Epithelial cell of esophagus (primary cell): ENCODE results near the gene RHCE.
"Not testable (repeated sequence)": the region's sequence is repeated elsewhere in the genome, so short reads cannot be mapped to it uniquely, and the experiment has no call there.

Source experiments
- DNase-seq: peaks from one replicate; pipeline ENCODE4 v3.0.0; 2010; ENCODE audit warnings: low read depth
- H3K4me3 ChIP-seq: 2 replicates; pipeline ENCODE4 v1.5.1; 2011; ENCODE audit warnings: mild to moderate bottlenecking, low read length, control low read depth
- TF ChIP-seq, protein P1 (sequence below): IDR thresholded peaks from 2 replicates; pipeline ENCODE4 v1.5.1; 2011; ENCODE audit warnings: low read depth, mild to moderate bottlenecking, low read length, control low read depth, inconsistent platforms; ENCODE audit not compliant: insufficient read depth; ENCODE audit errors: missing control alignments

RHCE gene

DNA sequence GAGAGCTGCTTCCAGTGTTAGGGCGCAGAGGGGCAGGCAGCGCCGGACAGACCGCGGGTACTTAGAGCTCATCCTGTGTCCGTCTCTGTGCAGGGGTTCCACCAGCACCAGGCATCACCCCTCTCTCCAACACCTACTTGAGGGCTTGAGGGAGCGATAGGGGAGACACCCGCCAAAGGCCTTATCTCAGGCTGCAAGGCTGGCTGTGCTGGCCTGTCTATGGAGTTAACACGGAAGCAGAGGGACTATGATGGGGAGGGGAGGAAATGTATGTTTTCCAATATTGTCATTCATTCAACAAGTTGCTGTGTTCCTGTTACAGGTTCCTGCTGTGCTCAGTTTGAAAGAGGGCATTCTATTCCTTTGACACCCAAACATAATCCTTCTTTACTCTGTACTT is at the start of gene RHCE:
RHCE (minus strand) TSS at position 111 of the 400 bp plus-strand sequence; CDS start at position 72, 39 bp downstream.
- not testable (repeated sequence) for DNase-seq

DNA sequence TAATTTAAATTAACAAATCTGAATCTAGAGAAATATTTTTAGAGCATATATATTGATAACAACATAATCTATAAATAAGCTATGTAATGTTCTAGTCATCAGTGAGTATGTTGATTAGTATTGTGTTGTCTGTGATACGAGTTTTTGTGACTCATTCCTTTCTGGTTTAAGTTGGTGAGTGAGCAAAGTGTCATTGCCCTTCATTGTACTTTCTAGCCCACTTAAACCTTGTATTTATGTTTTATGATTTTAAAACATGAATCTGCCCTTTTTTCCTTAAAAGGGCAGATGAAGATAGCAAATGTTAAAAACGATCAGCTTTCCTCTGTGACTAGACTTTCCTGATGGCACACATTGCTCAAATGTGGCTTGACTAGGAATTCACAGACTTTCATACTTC is 48.6 kb upstream of the RHCE start:
- TF ChIP-seq, protein P1, sequence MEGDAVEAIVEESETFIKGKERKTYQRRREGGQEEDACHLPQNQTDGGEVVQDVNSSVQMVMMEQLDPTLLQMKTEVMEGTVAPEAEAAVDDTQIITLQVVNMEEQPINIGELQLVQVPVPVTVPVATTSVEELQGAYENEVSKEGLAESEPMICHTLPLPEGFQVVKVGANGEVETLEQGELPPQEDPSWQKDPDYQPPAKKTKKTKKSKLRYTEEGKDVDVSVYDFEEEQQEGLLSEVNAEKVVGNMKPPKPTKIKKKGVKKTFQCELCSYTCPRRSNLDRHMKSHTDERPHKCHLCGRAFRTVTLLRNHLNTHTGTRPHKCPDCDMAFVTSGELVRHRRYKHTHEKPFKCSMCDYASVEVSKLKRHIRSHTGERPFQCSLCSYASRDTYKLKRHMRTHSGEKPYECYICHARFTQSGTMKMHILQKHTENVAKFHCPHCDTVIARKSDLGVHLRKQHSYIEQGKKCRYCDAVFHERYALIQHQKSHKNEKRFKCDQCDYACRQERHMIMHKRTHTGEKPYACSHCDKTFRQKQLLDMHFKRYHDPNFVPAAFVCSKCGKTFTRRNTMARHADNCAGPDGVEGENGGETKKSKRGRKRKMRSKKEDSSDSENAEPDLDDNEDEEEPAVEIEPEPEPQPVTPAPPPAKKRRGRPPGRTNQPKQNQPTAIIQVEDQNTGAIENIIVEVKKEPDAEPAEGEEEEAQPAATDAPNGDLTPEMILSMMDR = no peak
- no peak overlapping the region for H3K4me3 ChIP-seq
- DNase-seq = peak; percentile 71

More for the DNA sequence above, at the start of gene RHCE:
- not testable (repeated sequence) for H3K4me3 ChIP-seq

DNA sequence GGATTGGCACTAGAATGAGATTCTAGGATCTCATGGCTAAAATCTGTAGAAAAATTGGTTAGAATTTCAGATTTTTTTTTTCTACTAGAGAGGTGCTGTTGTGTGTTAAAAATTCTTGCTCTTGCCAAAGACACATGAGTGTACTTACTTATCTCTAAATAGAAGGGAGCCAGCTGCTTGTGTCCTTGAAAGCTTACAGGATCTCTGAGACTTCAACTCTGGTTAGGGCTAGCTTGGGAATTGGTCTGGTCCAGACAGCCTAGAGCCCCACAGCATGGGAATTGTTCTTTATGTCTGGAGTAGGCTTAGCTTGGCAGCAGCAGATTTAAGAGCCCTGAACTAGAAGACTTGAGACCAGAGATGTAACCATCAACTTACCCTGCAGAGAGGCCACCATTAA is 47.4 kb upstream of the RHCE start:
- TF ChIP-seq, protein P1 = no peak
- H3K4me3 ChIP-seq = no peak overlapping the region
- DNase-seq = no peak

DNA sequence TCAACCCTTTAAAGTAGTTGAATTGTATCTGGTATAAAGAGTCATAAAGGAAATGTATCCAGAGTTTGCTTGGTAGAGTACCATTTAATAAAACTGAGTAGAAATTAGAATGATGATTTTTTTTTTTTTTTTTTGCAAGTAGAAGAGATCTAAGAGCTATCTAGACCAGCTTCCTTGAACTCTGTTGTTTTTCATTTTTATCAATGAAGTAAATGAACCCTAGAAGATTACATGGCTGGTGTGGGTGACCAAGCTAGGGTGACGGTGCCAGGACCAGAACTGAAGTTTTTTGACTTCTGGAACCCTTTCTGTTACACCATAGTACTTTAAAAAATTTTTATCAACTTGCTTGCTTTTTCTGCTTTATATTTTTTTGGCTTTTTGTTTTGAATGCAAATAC is 47.0 kb upstream of the RHCE start:
- no peak for DNase-seq

DNA sequence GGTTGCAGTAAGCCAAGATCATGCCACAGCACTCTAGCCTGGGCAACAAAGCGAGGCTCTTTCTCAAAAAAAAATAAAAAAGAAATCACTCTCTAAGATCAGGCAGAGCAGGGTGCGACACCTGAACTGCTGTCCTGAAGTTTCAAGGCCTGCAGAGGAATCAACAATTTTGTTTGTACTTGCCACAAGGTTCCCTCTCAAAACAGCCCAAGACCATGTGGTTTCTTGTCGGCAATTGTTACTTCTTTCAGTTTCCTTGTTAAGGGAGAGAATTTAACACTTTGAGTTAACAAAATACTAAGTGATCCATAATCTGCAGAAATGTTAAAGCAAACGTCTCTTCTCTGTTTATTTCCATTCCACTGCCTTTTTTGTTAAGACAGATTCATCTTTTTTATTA is 46.6 kb upstream of the RHCE start:
- DNase-seq = no peak
- TF ChIP-seq, protein P1 = no peak
- H3K4me3 ChIP-seq = no peak overlapping the region

More for the DNA sequence above, 47.0 kb upstream of the RHCE start:
- TF ChIP-seq, protein P1 = no peak
- no peak overlapping the region for H3K4me3 ChIP-seq

DNA sequence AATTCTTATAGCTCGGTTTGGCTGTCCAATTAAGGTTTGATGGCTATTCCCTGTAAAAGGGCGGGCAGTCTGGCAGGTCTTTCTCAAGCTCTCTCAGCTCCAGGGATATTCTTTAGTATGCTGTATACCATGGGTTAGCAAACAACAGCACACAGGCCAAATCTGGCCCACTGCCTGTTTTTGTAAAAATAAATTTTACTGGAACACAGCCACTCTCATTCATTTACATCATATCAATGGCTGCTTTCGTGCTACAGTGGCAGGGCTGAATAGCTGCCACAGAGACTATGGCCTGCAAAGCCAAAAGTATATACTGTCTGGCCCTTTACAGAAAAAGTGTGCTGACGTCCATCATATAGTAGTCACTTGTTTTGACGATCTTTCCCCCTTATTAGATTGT is 42.1 kb upstream of the RHCE start:
- no peak for DNase-seq

DNA sequence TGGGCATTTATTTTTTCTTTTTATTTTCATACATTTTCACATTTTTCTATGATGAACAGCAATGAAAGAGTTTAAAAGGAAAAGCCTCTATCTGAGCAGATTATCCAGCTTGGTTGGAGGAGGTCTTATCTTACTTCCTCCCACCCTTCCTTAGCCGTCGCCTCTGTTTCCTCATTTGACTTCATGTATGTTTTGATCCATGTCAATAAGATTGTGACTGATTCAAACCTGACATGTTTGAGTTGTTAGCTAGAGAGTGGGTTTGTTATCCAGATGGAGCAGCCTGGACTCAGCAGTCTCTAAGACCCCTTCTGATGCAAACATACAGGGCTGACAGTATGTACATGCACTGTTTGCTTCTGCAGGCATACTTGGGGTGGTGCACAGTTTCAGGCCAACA is 41.2 kb upstream of the RHCE start:
- DNase-seq = no peak
- TF ChIP-seq, protein P1 = no peak
- H3K4me3 ChIP-seq = no peak overlapping the region

More for the DNA sequence above, 42.1 kb upstream of the RHCE start:
- TF ChIP-seq, protein P1 = no peak
- H3K4me3 ChIP-seq = no peak overlapping the region

DNA sequence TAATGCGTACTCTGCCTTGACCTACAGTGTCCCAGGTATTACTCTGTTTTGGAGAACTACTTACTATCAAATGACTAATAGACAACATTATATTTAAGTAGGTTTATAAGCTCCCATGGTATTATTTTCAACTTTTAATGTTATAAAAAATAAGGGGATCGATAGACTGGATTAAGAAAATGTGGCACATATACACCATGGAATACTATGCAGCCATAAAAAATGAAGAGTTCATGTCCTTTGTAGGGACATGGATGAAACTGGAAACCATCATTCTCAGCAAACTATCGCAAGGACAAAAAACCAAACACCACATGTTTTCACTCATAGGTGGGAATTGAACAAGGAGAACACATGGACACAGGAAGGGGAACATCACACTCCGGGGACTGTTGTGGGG is 40.2 kb upstream of the RHCE start:
- not testable (repeated sequence) for DNase-seq, H3K4me3 ChIP-seq
